Tibial artery (tissue), 4 donors: Measurements from ENCODE around the gene STRN.

Experiments
- DNase-seq, 2 donors: peaks; one replicate each; pipeline ENCODE4 v3.0.0-alpha.2; 2019
- H3K27ac ChIP-seq, 2 donors: fragments of 200-600 bp; sonication (generic) in 1 of 2; 1 replicate in 1 of 2; 2 replicates in 1 of 2; pipeline ENCODE4 v1.5.1; 2018 to 2019; ENCODE audit warnings: mild to moderate bottlenecking in 1 of 2
- H3K27me3 ChIP-seq, 2 donors: fragments of 200-600 bp; sonication (generic) in 1 of 2; one replicate each; pipeline versions ENCODE4 v1.5.1 to v1.6.0; 2016 to 2019
- H3K36me3 ChIP-seq, 3 donors: fragments of 200-600 bp; sonication (generic) in 2 of 3; one replicate each; pipeline ENCODE4 v1.5.1; 2016 to 2019; ENCODE audit warnings: mild to moderate bottlenecking in 2 of 3
- H3K4me1 ChIP-seq, 4 donors: fragments of 200-600 bp; sonication (generic) in 2 of 4; 1 replicate in 3 of 4; 2 replicates in 1 of 4; pipeline ENCODE4 v1.5.1; 2016 to 2019
- H3K4me3 ChIP-seq, 2 donors: fragments of 200-600 bp; sonication (generic) in 1 of 2; 1 replicate in 1 of 2; 2 replicates in 1 of 2; pipeline ENCODE4 v1.5.1; 2018 to 2019; ENCODE audit warnings: mild to moderate bottlenecking in 2 of 2
- H3K9me3 ChIP-seq, 3 donors: fragments of 200-600 bp; sonication (generic) in 1 of 3; one replicate each; pipeline ENCODE4 v1.5.1; 2016 to 2019
- intact Hi-C: fragments of 100-400 bp; cut with DNase I; formaldehyde crosslinking; loops from one replicate; pipeline ENCODE4 v1.15.0; 2023; ENCODE audit warnings: low total_unique reads
- TF ChIP-seq, protein P1 (sequence below), 2 experiments: fragments of 200-600 bp in 1 of 2; fragments of 450-650 bp in 1 of 2; IDR thresholded peaks; one replicate each; pipeline ENCODE4 v1.5.1; 2017 to 2019; ENCODE audit warnings: antibody characterized with exemption in 2 of 2, mild to moderate bottlenecking in 1 of 2, moderate library complexity in 1 of 2

The STRN gene

DNA sequence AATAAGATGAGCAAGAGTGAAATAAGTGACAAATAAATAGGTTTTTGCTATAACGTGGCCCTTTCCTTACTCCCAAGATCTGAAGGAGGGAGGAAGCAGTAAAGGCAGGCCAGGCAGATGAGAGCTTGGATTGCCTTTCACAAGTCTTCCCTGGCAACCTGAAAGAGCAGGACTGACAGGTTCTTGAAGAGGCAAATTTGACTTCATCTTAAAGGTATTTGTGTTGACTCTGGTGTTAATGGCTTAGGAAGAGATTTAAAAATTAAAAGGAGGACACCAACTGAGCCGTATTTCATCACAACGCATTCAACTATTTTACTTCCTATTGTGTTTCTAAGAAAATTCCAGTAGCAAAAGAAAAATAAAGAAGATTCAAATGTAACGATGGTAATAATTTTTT, 3.2 kb downstream of the STRN start:
- Histone ChIP-seq H3K9me3 (no peaks in the 10 kb centered on the region), H3K4me1 (peaks cover 0 to 13% (median 7%) of the 10 kb centered on the region in 4 donors), H3K4me3 (no peak overlapping the region), H3K36me3 (no peaks in the 10 kb centered on the region), H3K27ac (no peak overlapping the region), H3K27me3 (no peaks in the 10 kb centered on the region)
- TF ChIP-seq, protein P1, sequence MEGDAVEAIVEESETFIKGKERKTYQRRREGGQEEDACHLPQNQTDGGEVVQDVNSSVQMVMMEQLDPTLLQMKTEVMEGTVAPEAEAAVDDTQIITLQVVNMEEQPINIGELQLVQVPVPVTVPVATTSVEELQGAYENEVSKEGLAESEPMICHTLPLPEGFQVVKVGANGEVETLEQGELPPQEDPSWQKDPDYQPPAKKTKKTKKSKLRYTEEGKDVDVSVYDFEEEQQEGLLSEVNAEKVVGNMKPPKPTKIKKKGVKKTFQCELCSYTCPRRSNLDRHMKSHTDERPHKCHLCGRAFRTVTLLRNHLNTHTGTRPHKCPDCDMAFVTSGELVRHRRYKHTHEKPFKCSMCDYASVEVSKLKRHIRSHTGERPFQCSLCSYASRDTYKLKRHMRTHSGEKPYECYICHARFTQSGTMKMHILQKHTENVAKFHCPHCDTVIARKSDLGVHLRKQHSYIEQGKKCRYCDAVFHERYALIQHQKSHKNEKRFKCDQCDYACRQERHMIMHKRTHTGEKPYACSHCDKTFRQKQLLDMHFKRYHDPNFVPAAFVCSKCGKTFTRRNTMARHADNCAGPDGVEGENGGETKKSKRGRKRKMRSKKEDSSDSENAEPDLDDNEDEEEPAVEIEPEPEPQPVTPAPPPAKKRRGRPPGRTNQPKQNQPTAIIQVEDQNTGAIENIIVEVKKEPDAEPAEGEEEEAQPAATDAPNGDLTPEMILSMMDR (IDR thresholded peaks at IDR 0.05): no peak
- no peak for DNase-seq
- intact Hi-C loops: no loop called here

DNA sequence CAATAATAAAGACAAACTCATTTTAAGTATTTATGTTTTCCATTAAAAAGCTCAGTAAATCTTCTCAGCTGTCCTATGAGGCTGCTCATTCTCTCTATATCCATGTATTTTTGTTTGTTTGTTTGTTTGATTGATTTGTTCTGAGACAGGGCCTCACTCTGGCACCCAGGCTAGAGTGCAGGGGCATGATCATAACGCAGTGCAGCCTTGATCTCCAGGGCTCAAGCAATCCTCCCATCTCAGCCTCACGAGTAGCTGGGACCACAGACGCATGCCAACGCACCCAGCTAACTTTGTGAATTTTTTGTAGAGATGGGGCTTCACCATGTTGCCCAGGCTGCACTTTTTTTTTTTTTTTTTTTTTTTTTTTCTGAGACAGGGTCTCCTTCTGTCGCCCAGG, 5.6 kb downstream of the STRN start:
- TF ChIP-seq, protein P1 (IDR thresholded peaks at IDR 0.05): no peak
- H3K27ac ChIP-seq: no peak overlapping the region
- intact Hi-C loops: no loop called here

DNA sequence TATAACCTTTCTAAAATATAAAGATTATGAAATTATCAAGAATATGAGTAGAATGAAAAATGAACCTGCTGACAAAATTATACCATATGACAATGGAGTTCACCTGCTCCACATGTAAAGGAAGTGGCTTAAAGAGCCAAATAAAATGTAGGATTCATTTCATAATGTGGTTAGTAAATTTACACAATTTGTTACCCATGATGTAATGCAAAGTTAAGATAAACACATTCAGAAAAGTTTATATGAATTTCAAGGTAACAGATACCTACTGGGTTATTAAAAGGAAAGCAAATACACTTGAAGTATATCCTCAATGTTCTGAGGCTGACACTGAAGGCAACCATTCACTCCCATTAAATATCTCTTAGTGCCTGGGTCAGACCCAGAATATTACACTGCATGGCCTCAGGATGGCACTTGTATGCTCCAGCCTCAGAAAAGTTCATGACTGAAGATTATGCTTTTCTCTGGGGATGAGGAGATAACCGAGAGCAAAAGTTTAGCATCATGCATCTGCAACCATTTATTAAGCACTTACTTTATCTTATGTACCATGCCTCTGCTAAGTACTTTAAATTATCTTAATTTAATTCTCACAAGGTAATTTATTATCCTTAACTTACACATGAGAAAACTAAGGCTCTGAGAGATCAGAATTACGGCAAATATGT, 6.2 kb downstream of the STRN start:
- Histone ChIP-seq H3K9me3 (no peaks in the 10 kb centered on the region), H3K27ac (no peak overlapping the region), H3K4me3 (no peak overlapping the region), H3K27me3 (no peaks in the 10 kb centered on the region), H3K36me3 (no peaks in the 10 kb centered on the region), H3K4me1 (peaks cover 0 to 23% (median 13%) of the 10 kb centered on the region in 4 donors)
- DNase-seq: no peak
- TF ChIP-seq, protein P1 (IDR thresholded peaks at IDR 0.05): no peak
- intact Hi-C loops: no loop called here

More for the DNA sequence above, 5.6 kb downstream of the STRN start:
- Histone ChIP-seq H3K4me3 (no peak overlapping the region), H3K4me1 (peaks cover 0 to 19% (median 13%) of the 10 kb centered on the region in 4 donors), H3K27me3 (no peaks in the 10 kb centered on the region), H3K36me3 (no peaks in the 10 kb centered on the region), H3K9me3 (no peaks in the 10 kb centered on the region)
- no peak for DNase-seq

DNA sequence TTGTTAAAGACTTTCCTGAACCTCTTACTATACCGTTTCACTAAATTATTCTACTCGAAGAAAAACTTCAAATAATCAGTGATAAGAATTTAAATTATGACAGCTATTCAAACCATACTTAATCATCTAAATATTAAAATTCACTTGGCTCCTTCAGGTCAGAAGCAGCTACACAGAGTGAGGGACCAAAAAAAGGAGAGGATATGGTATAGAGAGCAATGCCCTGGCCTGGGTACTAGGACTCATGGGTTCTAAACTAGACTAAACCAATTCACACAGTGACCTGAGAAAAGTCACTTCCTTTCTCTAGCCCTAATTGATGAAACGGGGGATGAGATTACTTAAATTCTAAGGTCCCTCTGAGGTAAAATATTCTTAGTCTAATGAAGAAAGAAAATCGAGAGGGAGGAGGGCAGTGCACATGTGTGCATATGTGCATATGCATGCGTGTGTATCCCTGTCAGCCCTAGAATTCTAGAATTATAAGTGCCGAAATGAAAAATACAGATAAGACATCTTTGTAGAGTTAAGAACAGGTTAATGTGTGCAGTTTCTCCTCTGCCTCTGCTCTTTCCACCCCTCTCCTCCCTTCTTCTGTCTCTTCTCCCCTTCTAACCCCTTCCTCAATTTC, 11.2 kb downstream of the STRN start:
- H3K4me3 ChIP-seq: no peak overlapping the region
- no peak for DNase-seq
- intact Hi-C loops: no loop called here
- H3K27ac ChIP-seq: no peak overlapping the region
- no peaks in the 10 kb centered on the region for H3K9me3 ChIP-seq
- no peaks in the 10 kb centered on the region for H3K36me3 ChIP-seq
- no peaks in the 10 kb centered on the region for H3K27me3 ChIP-seq
- TF ChIP-seq, protein P1 (IDR thresholded peaks at IDR 0.05): no peak
- H3K4me1 ChIP-seq: peaks cover 0 to 39% (median 19%) of the 10 kb centered on the region in 4 donors

DNA sequence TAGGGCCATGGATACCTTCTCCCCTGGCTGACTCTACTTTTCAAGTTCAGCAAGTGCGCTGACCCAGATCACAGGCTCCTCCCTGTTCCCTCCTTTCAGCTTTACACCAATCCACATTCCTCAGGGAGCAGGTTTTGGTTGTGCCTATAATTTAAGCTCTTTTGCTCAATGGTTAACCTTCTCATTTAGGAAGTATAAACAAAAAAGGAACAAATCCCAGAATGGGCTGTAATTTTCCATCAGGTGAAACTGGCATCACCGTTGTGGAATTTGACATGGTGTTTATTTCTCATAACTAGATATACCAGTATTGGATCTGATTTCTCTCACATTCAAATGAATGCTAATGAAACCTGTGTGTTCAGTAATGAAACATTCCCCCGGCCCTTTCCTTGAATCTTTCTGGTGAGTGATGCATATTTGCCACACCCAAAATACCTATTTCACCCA, 13.6 kb downstream of the STRN start:
- Histone ChIP-seq H3K4me1 (peaks cover 0 to 39% (median 19%) of the 10 kb centered on the region in 4 donors), H3K27ac (no peak overlapping the region), H3K9me3 (no peaks in the 10 kb centered on the region), H3K4me3 (no peak overlapping the region), H3K27me3 (no peaks in the 10 kb centered on the region), H3K36me3 (no peaks in the 10 kb centered on the region)
- TF ChIP-seq, protein P1 (IDR thresholded peaks at IDR 0.05): no peak
- no peak for DNase-seq
- intact Hi-C loops: no loop called here
